HEK293 (cell line): Measurements from ENCODE around the gene TMEM51.

Source experiments
- GLI2 ChIP-seq: fragments of 450-650 bp; formaldehyde crosslinking; IDR thresholded peaks from 2 replicates; pipeline ENCODE4; 2017; ENCODE audit warnings: missing biosample characterization, missing genetic modification characterization, low read depth, borderline replicate concordance
- GLI4 ChIP-seq: fragments of 450-650 bp; formaldehyde crosslinking; IDR thresholded peaks from 2 replicates; pipeline ENCODE4 v1.5.1; 2016; ENCODE audit warnings: missing biosample characterization, missing genetic modification characterization
- GLIS2 ChIP-seq: fragments of 450-650 bp; formaldehyde crosslinking; IDR thresholded peaks from 2 replicates; pipeline ENCODE4 v1.5.1; 2016; ENCODE audit warnings: missing biosample characterization, missing genetic modification characterization
- IKZF3 ChIP-seq: fragments of 450-650 bp; IDR thresholded peaks from 2 replicates; pipeline ENCODE4 v1.5.0; 2018; ENCODE audit warnings: missing biosample characterization, mild to moderate bottlenecking, missing genetic modification characterization, moderate library complexity
- KLF1 ChIP-seq: fragments of 450-650 bp; formaldehyde crosslinking; IDR thresholded peaks from 2 replicates; pipeline ENCODE4 v1.5.1; 2016; ENCODE audit warnings: missing biosample characterization, missing genetic modification characterization
- KLF16 ChIP-seq: fragments of 450-650 bp; formaldehyde crosslinking; IDR thresholded peaks from 2 replicates; pipeline ENCODE4 v1.5.1; 2017; ENCODE audit warnings: missing biosample characterization, missing genetic modification characterization
- TCF7L2 ChIP-seq: IDR thresholded peaks from 2 replicates; pipeline ENCODE4 v1.6.1; 2011; ENCODE audit warnings: low read depth, mild to moderate bottlenecking, inconsistent platforms, low read length, moderate library complexity, borderline replicate concordance
- WT1 ChIP-seq: fragments of 450-650 bp; formaldehyde crosslinking; IDR thresholded peaks from 2 replicates; pipeline ENCODE4 v1.5.1; 2016; ENCODE audit warnings: missing biosample characterization, missing genetic modification characterization
- ZBTB1 ChIP-seq: fragments of 450-650 bp; formaldehyde crosslinking; IDR thresholded peaks from 2 replicates; pipeline ENCODE4 v1.5.1; 2016; ENCODE audit warnings: missing biosample characterization, missing genetic modification characterization
- ZBTB48 ChIP-seq: fragments of 450-650 bp; formaldehyde crosslinking; IDR thresholded peaks from 2 replicates; pipeline ENCODE4 v1.5.1; 2016; ENCODE audit warnings: missing biosample characterization, missing genetic modification characterization
- ZIC2 ChIP-seq: fragments of 450-650 bp; formaldehyde crosslinking; IDR thresholded peaks from 2 replicates; pipeline ENCODE4 v1.5.1; 2016; ENCODE audit warnings: missing biosample characterization, missing genetic modification characterization
- ZNF10 ChIP-seq: fragments of 450-650 bp; formaldehyde crosslinking; IDR thresholded peaks from 2 replicates; pipeline ENCODE4 v1.5.1; 2017; ENCODE audit warnings: missing biosample characterization, missing genetic modification characterization
- ZNF121 ChIP-seq: fragments of 450-650 bp; formaldehyde crosslinking; IDR thresholded peaks from 2 replicates; pipeline ENCODE4 v1.5.1; 2016; ENCODE audit warnings: missing biosample characterization, missing genetic modification characterization
- ZNF214 ChIP-seq: fragments of 450-650 bp; formaldehyde crosslinking; IDR thresholded peaks from 2 replicates; pipeline ENCODE4 v1.5.1; 2017; ENCODE audit warnings: missing biosample characterization, mild to moderate bottlenecking, missing genetic modification characterization, borderline replicate concordance
- ZNF24 ChIP-seq: fragments of 450-650 bp; formaldehyde crosslinking; IDR thresholded peaks from 2 replicates; pipeline ENCODE4 v1.5.1; 2016; ENCODE audit warnings: missing biosample characterization, missing genetic modification characterization
- ZNF266 ChIP-seq: fragments of 450-650 bp; formaldehyde crosslinking; IDR thresholded peaks from 2 replicates; pipeline ENCODE4 v1.5.1; 2016; ENCODE audit warnings: missing biosample characterization, missing genetic modification characterization, low read depth
- ZNF335 ChIP-seq: fragments of 450-650 bp; formaldehyde crosslinking; conservative IDR thresholded peaks from 2 replicates; pipeline ENCODE4 v1.5.1; 2016; ENCODE audit warnings: missing biosample characterization, missing genetic modification characterization
- ZNF366 ChIP-seq: fragments of 450-650 bp; formaldehyde crosslinking; conservative IDR thresholded peaks from 2 replicates; pipeline ENCODE4 v1.5.1; 2016; ENCODE audit warnings: missing biosample characterization, missing genetic modification characterization
- ZNF404 ChIP-seq: fragments of 450-650 bp; formaldehyde crosslinking; IDR thresholded peaks from 2 replicates; pipeline ENCODE4 v1.5.1; 2017; ENCODE audit warnings: missing biosample characterization, missing genetic modification characterization
- ZNF473 ChIP-seq: fragments of 450-650 bp; formaldehyde crosslinking; IDR thresholded peaks from 2 replicates; pipeline ENCODE4 v1.5.1; 2017; ENCODE audit warnings: missing biosample characterization, missing genetic modification characterization
- ZNF555 ChIP-seq: fragments of 450-650 bp; formaldehyde crosslinking; conservative IDR thresholded peaks from 2 replicates; pipeline ENCODE4 v1.5.1; 2017; ENCODE audit warnings: missing biosample characterization, mild to moderate bottlenecking, missing genetic modification characterization, inconsistent platforms
- ZNF561 ChIP-seq: fragments of 450-650 bp; IDR thresholded peaks from 2 replicates; pipeline ENCODE4 v1.5.1; 2018; ENCODE audit warnings: missing biosample characterization, missing genetic modification characterization, borderline replicate concordance
- ZNF600 ChIP-seq: fragments of 450-650 bp; formaldehyde crosslinking; IDR thresholded peaks from 2 replicates; pipeline ENCODE4 v1.5.1; 2016; ENCODE audit warnings: missing biosample characterization, missing genetic modification characterization
- ZNF624 ChIP-seq: fragments of 450-650 bp; formaldehyde crosslinking; IDR thresholded peaks from 2 replicates; pipeline ENCODE4 v1.5.1; 2017; ENCODE audit warnings: missing biosample characterization, missing genetic modification characterization
- ZNF664 ChIP-seq: fragments of 450-650 bp; formaldehyde crosslinking; IDR thresholded peaks from 2 replicates; pipeline ENCODE4 v1.5.1; 2016; ENCODE audit warnings: missing biosample characterization, missing genetic modification characterization
- ZNF843 ChIP-seq: fragments of 450-650 bp; formaldehyde crosslinking; IDR thresholded peaks from 2 replicates; pipeline ENCODE4 v1.5.1; 2016; ENCODE audit warnings: missing biosample characterization, missing genetic modification characterization
- TF ChIP-seq, protein P1 (sequence below): fragments of 450-650 bp; formaldehyde crosslinking; IDR thresholded peaks from 2 replicates; pipeline ENCODE4 v1.5.1; 2016; ENCODE audit warnings: missing biosample characterization, missing genetic modification characterization
- TF ChIP-seq, protein P2 (sequence below): fragments of 450-650 bp; formaldehyde crosslinking; IDR thresholded peaks from 2 replicates; pipeline ENCODE4 v1.5.1; 2016; ENCODE audit warnings: missing biosample characterization, missing genetic modification characterization
- TF ChIP-seq, protein P3 (sequence below): fragments of 450-650 bp; formaldehyde crosslinking; IDR thresholded peaks from 2 replicates; pipeline ENCODE4 v1.5.1; 2016; ENCODE audit warnings: missing biosample characterization, missing genetic modification characterization
- TF ChIP-seq, protein P4 (sequence below): fragments of 450-650 bp; IDR thresholded peaks from 2 replicates; pipeline ENCODE4 v1.5.1; 2018; ENCODE audit warnings: missing biosample characterization, missing genetic modification characterization
- TF ChIP-seq, protein P5 (sequence below): fragments of 450-650 bp; formaldehyde crosslinking; conservative IDR thresholded peaks from 2 replicates; pipeline ENCODE4 v1.5.1; 2016; ENCODE audit warnings: low read depth, missing biosample characterization, missing genetic modification characterization

TMEM51 gene

DNA sequence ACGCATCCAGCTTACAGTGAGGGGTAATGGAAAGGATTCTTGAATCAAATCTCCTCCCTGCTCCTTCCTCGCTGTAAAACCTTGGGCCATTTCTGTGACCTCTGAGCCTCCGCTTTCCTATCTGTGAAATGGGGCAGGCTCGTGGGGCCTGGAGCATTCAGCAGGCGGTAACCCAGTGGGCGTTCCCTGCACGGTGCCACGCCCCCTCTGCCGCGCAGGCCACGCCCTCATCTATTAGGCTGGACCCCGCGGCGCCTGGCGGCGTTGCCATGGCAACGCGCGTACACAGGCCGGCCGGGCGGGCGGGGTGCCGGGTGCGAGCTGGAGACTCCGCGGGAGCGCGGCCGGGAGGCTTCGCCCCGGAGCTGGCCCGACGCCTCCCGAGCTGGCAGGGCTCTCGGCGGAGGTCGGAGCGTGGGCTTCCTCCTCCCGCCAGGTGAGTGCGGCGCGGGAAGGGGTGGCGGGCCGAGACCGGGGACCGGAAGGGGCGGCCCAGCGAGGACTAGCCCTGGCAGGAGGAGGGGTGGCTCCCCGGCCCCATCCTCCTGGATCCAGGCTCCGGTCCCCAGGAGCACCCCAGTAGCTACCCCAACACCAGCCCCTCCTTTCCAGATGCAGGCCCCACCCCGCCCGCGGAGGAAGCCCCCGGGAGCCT is 93.5 kb downstream of the TMEM51 start, which contains the start of gene FHAD1 (continued):
- TF ChIP-seq ZNF335 (peak; percentile 58), ZNF664 (tag by site-specific recombination) (no peak), ZNF404 (tag by site-specific recombination) (no peak), ZNF843 (tag by site-specific recombination) (no peak), GLIS2 (peak; percentile 48; the same call in 1 of the 2 replicates), ZNF214 (tag by site-specific recombination) (no peak), ZBTB48 (tag by site-specific recombination) (peak; percentile 30; the same call in 1 of the 2 replicates), KLF16 (tag by site-specific recombination) (peak; percentile 68; the same call in 1 of the 2 replicates), GLI4 (no peak), ZNF366 (no peak), ZIC2 (tag by site-specific recombination) (peak; percentile 36; the same call in 1 of the 2 replicates), ZNF121 (tag by site-specific recombination) (peak; percentile 80; the same call in 1 of the 2 replicates), ZNF473 (tag by site-specific recombination) (no peak), ZBTB1 (tag by site-specific recombination) (no peak), ZNF561 (tag by site-specific recombination) (0 out of 2 replicates have a peak, but pooled peaks have one; percentile 37), WT1 (tag by site-specific recombination) (no peak), ZNF555 (tag by site-specific recombination) (no peak), TCF7L2 (no peak), ZNF24 (tag by site-specific recombination) (no peak), GLI2 (tag by site-specific recombination) (peak; percentile 6; the same call in 1 of the 2 replicates), ZNF600 (tag by site-specific recombination) (no peak), IKZF3 (tag by site-specific recombination) (no peak), ZNF624 (tag by site-specific recombination) (no peak), KLF1 (tag by site-specific recombination) (peak; percentile 81), ZNF10 (tag by site-specific recombination) (peak; percentile 96), ZNF266 (no peak)
- TF ChIP-seq, protein P1, sequence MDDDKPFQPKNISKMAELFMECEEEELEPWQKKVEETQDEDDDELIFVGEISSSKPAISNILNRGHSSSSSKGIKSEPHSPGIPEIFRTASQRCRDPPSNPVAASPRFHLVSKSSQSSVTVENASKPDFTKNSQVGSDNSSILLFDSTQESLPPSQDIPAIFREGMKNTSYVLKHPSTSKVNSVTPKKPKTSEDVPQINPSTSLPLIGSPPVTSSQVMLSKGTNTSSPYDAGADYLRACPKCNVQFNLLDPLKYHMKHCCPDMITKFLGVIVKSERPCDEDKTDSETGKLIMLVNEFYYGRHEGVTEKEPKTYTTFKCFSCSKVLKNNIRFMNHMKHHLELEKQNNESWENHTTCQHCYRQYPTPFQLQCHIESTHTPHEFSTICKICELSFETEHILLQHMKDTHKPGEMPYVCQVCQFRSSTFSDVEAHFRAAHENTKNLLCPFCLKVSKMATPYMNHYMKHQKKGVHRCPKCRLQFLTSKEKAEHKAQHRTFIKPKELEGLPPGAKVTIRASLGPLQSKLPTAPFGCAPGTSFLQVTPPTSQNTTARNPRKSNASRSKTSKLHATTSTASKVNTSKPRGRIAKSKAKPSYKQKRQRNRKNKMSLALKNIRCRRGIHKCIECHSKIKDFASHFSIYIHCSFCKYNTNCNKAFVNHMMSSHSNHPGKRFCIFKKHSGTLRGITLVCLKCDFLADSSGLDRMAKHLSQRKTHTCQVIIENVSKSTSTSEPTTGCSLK (tag by site-specific recombination) = no peak
- TF ChIP-seq, protein P2, sequence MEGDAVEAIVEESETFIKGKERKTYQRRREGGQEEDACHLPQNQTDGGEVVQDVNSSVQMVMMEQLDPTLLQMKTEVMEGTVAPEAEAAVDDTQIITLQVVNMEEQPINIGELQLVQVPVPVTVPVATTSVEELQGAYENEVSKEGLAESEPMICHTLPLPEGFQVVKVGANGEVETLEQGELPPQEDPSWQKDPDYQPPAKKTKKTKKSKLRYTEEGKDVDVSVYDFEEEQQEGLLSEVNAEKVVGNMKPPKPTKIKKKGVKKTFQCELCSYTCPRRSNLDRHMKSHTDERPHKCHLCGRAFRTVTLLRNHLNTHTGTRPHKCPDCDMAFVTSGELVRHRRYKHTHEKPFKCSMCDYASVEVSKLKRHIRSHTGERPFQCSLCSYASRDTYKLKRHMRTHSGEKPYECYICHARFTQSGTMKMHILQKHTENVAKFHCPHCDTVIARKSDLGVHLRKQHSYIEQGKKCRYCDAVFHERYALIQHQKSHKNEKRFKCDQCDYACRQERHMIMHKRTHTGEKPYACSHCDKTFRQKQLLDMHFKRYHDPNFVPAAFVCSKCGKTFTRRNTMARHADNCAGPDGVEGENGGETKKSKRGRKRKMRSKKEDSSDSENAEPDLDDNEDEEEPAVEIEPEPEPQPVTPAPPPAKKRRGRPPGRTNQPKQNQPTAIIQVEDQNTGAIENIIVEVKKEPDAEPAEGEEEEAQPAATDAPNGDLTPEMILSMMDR = no peak
- TF ChIP-seq, protein P3, sequence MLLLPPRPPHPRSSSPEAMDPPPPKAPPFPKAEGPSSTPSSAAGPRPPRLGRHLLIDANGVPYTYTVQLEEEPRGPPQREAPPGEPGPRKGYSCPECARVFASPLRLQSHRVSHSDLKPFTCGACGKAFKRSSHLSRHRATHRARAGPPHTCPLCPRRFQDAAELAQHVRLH = peak; percentile 80
- TF ChIP-seq, protein P4, sequence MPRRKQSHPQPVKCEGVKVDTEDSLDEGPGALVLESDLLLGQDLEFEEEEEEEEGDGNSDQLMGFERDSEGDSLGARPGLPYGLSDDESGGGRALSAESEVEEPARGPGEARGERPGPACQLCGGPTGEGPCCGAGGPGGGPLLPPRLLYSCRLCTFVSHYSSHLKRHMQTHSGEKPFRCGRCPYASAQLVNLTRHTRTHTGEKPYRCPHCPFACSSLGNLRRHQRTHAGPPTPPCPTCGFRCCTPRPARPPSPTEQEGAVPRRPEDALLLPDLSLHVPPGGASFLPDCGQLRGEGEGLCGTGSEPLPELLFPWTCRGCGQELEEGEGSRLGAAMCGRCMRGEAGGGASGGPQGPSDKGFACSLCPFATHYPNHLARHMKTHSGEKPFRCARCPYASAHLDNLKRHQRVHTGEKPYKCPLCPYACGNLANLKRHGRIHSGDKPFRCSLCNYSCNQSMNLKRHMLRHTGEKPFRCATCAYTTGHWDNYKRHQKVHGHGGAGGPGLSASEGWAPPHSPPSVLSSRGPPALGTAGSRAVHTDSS = no peak
- TF ChIP-seq, protein P5, sequence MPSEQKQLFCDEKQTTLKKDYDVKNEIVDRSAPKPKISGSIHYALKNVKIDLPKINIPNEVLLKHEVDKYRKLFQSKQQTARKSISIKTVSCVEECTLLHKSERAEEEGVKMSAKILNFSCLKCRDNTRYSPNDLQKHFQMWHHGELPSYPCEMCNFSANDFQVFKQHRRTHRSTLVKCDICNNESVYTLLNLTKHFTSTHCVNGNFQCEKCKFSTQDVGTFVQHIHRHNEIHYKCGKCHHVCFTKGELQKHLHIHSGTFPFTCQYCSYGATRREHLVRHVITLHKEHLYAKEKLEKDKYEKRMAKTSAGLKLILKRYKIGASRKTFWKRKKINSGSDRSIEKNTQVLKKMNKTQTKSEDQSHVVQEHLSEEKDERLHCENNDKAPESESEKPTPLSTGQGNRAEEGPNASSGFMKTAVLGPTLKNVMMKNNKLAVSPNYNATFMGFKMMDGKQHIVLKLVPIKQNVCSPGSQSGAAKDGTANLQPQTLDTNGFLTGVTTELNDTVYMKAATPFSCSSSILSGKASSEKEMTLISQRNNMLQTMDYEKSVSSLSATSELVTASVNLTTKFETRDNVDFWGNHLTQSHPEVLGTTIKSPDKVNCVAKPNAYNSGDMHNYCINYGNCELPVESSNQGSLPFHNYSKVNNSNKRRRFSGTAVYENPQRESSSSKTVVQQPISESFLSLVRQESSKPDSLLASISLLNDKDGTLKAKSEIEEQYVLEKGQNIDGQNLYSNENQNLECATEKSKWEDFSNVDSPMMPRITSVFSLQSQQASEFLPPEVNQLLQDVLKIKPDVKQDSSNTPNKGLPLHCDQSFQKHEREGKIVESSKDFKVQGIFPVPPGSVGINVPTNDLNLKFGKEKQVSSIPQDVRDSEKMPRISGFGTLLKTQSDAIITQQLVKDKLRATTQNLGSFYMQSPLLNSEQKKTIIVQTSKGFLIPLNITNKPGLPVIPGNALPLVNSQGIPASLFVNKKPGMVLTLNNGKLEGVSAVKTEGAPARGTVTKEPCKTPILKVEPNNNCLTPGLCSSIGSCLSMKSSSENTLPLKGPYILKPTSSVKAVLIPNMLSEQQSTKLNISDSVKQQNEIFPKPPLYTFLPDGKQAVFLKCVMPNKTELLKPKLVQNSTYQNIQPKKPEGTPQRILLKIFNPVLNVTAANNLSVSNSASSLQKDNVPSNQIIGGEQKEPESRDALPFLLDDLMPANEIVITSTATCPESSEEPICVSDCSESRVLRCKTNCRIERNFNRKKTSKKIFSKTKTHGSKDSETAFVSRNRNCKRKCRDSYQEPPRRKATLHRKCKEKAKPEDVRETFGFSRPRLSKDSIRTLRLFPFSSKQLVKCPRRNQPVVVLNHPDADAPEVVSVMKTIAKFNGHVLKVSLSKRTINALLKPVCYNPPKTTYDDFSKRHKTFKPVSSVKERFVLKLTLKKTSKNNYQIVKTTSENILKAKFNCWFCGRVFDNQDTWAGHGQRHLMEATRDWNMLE = no peak
